T-helper 1 cell (primary cell): ENCODE results near the gene MATN1.

ENCODE experiments used
- DNase-seq, 5 donors: peaks; one replicate each; pipeline ENCODE4 v3.0.0-alpha.2; 2012 to 2020

MATN1 gene

GRCh38 chr1:30679201-30679975 lies 44.0 kb downstream of the MATN1 start:
- no peak for DNase-seq

- no peak for DNase-seq
These were observed 45.2 kb downstream of the MATN1 start for GRCh38 chr1:30678209-30678608.

GRCh38 chr1:30677471-30677870 lies 45.9 kb downstream of the MATN1 start:
- DNase-seq: no peak

- DNase-seq: no peak
These were observed 47.6 kb downstream of the MATN1 start for GRCh38 chr1:30675761-30676160.

- DNase-seq: no peak
These were observed 48.1 kb downstream of the MATN1 start for GRCh38 chr1:30675289-30675688.

- no peak for DNase-seq
These were observed 50.0 kb downstream of the MATN1 start for GRCh38 chr1:30673395-30673794.

- DNase-seq: no peak
These were observed 50.7 kb downstream of the MATN1 start for GRCh38 chr1:30672661-30673060.

GRCh38 chr1:30670240-30671060 lies 52.9 kb downstream of the MATN1 start:
- no peak for DNase-seq

- no peak for DNase-seq
These were observed 54.6 kb downstream of the MATN1 start for GRCh38 chr1:30668546-30669327.

- DNase-seq: no peak
These were observed 55.4 kb downstream of the MATN1 start for GRCh38 chr1:30668024-30668423.

- DNase-seq: no peak
These were observed 56.6 kb downstream of the MATN1 start for GRCh38 chr1:30666756-30667273.

- no peak for DNase-seq
These were observed 58.0 kb downstream of the MATN1 start for GRCh38 chr1:30665216-30666010.

GRCh38 chr1:30664103-30664755 lies 59.2 kb downstream of the MATN1 start:
- no peak for DNase-seq

- DNase-seq: no peak
These were observed 59.7 kb downstream of the MATN1 start for GRCh38 chr1:30663596-30664091.

GRCh38 chr1:30662291-30662840 lies 61.0 kb downstream of the MATN1 start:
- DNase-seq: no peak

- DNase-seq: no peak
These were observed 62.1 kb downstream of the MATN1 start for GRCh38 chr1:30661311-30661710.
